GM11168 (cell line): ENCODE data around the gene PLCB1.

Source experiments
- in situ Hi-C: fragments of 300-500 bp; cut with MboI; formaldehyde crosslinking; loops from one replicate; pipeline ENCODE4 v1.12.0; 2022; ENCODE audit warnings: low sequenced_read_pairs; ENCODE audit not compliant: unreplicated experiment

The PLCB1 gene

GRCh38 chr20:8924539-8924938 lies 792.5 kb downstream of the PLCB1 start:
- in situ Hi-C loops, result no loop called here

GRCh38 chr20:8930726-8931125 lies 798.7 kb downstream of the PLCB1 start:
- in situ Hi-C loops, result no loop called here

DNA sequence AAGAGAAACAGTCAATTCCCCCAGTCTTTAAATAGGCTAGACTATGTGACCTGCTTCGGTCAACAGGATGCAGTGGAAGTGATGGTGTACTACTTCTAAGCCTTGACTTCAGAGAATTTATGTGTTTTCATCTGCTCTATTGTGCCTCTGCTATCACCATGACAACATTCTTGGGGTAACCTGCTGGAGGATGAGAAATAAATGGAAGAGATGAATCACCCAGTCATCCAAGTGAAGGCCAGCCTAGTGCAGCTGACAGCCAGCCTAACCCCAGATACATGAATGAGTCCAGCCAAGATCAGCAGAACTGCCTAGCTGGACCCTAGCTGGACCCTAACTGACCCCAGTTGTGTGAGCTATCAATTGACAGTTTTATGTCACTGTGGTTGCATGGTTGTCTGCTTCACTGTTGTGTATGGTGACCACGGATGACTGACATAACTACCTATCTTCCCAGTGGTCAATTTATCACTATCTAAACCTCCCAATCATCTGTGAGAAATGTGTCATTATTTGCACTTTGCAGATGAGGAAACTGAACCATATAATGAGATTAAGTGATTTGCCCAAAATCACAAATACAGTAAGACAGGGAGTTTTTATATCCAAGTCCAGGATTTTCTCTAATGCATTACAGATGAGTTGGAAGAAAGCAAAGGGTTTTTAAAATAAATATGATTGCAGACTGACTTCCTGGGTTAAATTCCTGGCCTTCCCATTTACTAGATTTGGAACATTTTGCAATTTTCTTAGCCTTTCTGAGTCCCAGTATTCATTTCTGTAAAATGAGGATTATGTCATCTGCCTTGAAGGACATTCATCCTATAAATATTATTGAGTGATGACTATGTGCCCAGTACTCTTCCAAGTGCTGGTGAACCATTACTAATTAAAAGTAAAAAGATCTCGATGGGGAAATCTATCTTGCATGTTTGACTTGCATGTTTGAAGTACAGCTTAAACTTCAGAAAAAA lies 800.4 kb downstream of the PLCB1 start:
- in situ Hi-C loops, result no loop called here

GRCh38 chr20:8933381-8933807 lies 801.3 kb downstream of the PLCB1 start:
- in situ Hi-C loops, result no loop called here

DNA sequence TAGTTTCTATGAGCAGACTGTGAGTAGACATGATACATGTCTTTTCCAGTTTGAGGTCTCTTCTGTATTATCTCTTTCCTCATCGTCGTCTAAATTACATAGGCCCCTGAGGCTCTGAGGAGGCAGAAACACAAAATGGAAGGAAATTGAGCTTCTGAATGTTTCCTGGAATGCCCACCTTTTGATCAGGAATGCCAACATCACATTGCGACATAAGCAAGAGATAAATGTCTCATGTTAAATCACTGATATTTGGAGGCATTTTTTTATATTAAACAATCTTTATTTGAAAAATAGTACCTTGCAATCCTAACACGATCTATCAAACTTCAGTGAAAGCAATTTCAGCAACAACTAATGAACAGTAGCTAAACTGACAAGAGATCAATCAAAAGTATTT lies 802.3 kb downstream of the PLCB1 start:
- in situ Hi-C loops, result no loop called here
